B cell (primary cell): ENCODE data around the gene GP1BB. TPM values are rescaled to one million over a fixed set of nuclear protein-coding genes. Genes with fewer than 3 reads are reported as not detected.

Experiments
- ATAC-seq: fragments of 200-7000 bp; cut with Tn5 transposase; one replicate; pipeline ENCODE4 v1.10.0; 2021; ENCODE audit warnings: low read depth, mild to moderate bottlenecking, moderate number of reproducible peaks, moderate library complexity
- CTCF ChIA-PET: fragments of 350-600 bp; sonication (Branson Sonifier 250); formaldehyde crosslinking; loops from one replicate; lab custom pipeline; 2021; ENCODE audit warnings: antibody characterized with exemption, inconsistent platforms; lab: Charles Lee
- POLR2A ChIA-PET: fragments of 350-600 bp; sonication (Branson Sonifier 250); formaldehyde crosslinking; loops from one replicate; lab custom pipeline; 2021; ENCODE audit warnings: antibody characterized with exemption; lab: Charles Lee
- DNase-seq: peaks from one replicate; pipeline ENCODE4 v3.0.0; 2013
- H2AFZ ChIP-seq: 2 replicates; pipeline ENCODE4 v1.6.1; 2012; ENCODE audit warnings: mild to moderate bottlenecking, low read depth, low read length; ENCODE audit not compliant: insufficient read depth, poor library complexity, severe bottlenecking
- H3K27ac ChIP-seq, 2 donors: 1 replicate in 1 of 2; 2 replicates in 1 of 2; pipeline ENCODE4 v1.5.1; 2012 to 2013; ENCODE audit warnings: low read length in 2 of 2, mild to moderate bottlenecking in 2 of 2, moderate library complexity in 1 of 2
- H3K27me3 ChIP-seq, 4 experiments: fragments of 200-600 bp in 1 of 4; sonication (generic) in 1 of 4; replicated peaks in 1 of 4; 1 replicate in 2 of 4; 2 replicates in 2 of 4; pipeline versions ENCODE4 v1.6.1 to v1.7.0; 2013 to 2016; ENCODE audit warnings: low read length in 3 of 4, mild to moderate bottlenecking in 2 of 4, mixed read lengths in 1 of 4, moderate library complexity in 1 of 4; ENCODE audit not compliant: insufficient read depth in 4 of 4, control insufficient read depth in 3 of 4; ENCODE audit errors: control extremely low read depth in 1 of 4
- H3K36me3 ChIP-seq, 2 experiments: replicated peaks in 1 of 2; 1 replicate in 1 of 2; 2 replicates in 1 of 2; pipeline versions ENCODE4 v1.6.1 to v1.7.1; 2013; ENCODE audit warnings: low read length in 1 of 2; ENCODE audit not compliant: insufficient read depth in 2 of 2, control insufficient read depth in 1 of 2; ENCODE audit errors: control extremely low read depth in 1 of 2, extremely low read depth in 1 of 2
- H3K4me1 ChIP-seq, 2 donors: fragments of 200-600 bp in 1 of 2; sonication (generic) in 1 of 2; 1 replicate in 1 of 2; 2 replicates in 1 of 2; pipeline versions ENCODE4 v1.5.1 to v1.6.1; 2013 to 2017; ENCODE audit warnings: low read length in 2 of 2; ENCODE audit not compliant: control insufficient read depth in 2 of 2, insufficient read depth in 2 of 2
- H3K4me2 ChIP-seq: replicated peaks from 2 replicates; pipeline ENCODE3; 2012; ENCODE audit warnings: mild to moderate bottlenecking, low read depth, low read length; ENCODE audit not compliant: poor library complexity, severe bottlenecking
- H3K4me3 ChIP-seq, 5 experiments: fragments of 200-600 bp in 1 of 5; sonication (generic) in 1 of 5; 1 replicate in 3 of 5; 2 replicates in 2 of 5; pipeline versions ENCODE4 v1.5.1 to v1.7.0; 2011 to 2016; ENCODE audit warnings: low read length in 4 of 5, mild to moderate bottlenecking in 4 of 5, low read depth in 2 of 5, control low read depth in 1 of 5, moderate library complexity in 1 of 5; ENCODE audit not compliant: insufficient read depth in 1 of 5; ENCODE audit errors: control extremely low read depth in 1 of 5, extremely low read depth in 1 of 5
- H3K79me2 ChIP-seq: fragments of 200-600 bp; sonication (generic); one replicate; pipeline ENCODE4 v1.6.0; 2016; ENCODE audit warnings: low read length; ENCODE audit not compliant: control insufficient read depth, insufficient read depth
- H3K9ac ChIP-seq: fragments of 200-600 bp; sonication (generic); 2 replicates; pipeline ENCODE4 v1.6.1; 2017; ENCODE audit warnings: mild to moderate bottlenecking, low read length, moderate library complexity
- H3K9me3 ChIP-seq, 3 donors: one replicate each; pipeline versions ENCODE4 v1.6.1 to v1.7.1; 2013; ENCODE audit warnings: low read length in 2 of 3; ENCODE audit not compliant: control insufficient read depth in 2 of 3, insufficient read depth in 1 of 3; ENCODE audit errors: control extremely low read depth in 1 of 3
- H4K20me1 ChIP-seq: 2 replicates; pipeline ENCODE4 v1.6.0; 2012; ENCODE audit warnings: mild to moderate bottlenecking, low read length; ENCODE audit not compliant: insufficient read depth, control insufficient read depth, poor library complexity, severe bottlenecking
- H3K27ac Mint-ChIP-seq: one replicate; pipeline ENCODE4 v1.8.0; 2021; ENCODE audit warnings: mixed read lengths
- H3K27me3 Mint-ChIP-seq: one replicate; pipeline ENCODE4 v1.8.0; 2021; ENCODE audit warnings: mixed read lengths
- H3K4me1 Mint-ChIP-seq: one replicate; pipeline ENCODE4 v1.8.0; 2021; ENCODE audit warnings: mixed read lengths
- H3K4me3 Mint-ChIP-seq: one replicate; pipeline ENCODE4 v1.8.0; 2021; ENCODE audit warnings: mixed read lengths
- H3K9me3 Mint-ChIP-seq: one replicate; pipeline ENCODE4 v1.8.0; 2022; ENCODE audit warnings: mixed read lengths; ENCODE audit not compliant: insufficient read depth
- CTCF ChIP-seq: fragments of 200-600 bp; IDR thresholded peaks from one replicate; pipeline ENCODE4 v1.8.0; 2022; ENCODE audit warnings: antibody characterized with exemption, mild to moderate bottlenecking
- EZH2 ChIP-seq: IDR thresholded peaks from 2 replicates; pipeline ENCODE4 v1.6.1; 2012; ENCODE audit warnings: borderline replicate concordance, low read depth, mild to moderate bottlenecking, moderate library complexity, low read length; ENCODE audit not compliant: insufficient read depth, poor library complexity, severe bottlenecking
- WGBS: methylation state at CpG from one replicate; pipeline ENCODE4 v1.1.5; 2013; ENCODE audit warnings: missing lambda C conversion rate; ENCODE audit not compliant: insufficient coverage; 5-methylcytosine and 5-hydroxymethylcytosine counted together
- intact Hi-C: fragments of 100-400 bp; cut with micrococcal nuclease; formaldehyde crosslinking; loops from one replicate; pipeline ENCODE4 v1.10.0; 2022
- polyA minus RNA-seq: library from RNA; depleted of rRNA, polyadenylated mRNA; stranded (reverse); fragments of >200 nt; gene quantifications from 2 replicates; pipeline ENCODE4 v1.2.3, GENCODE V29; 2012
- polyA plus RNA-seq: library from polyadenylated mRNA; depleted of rRNA; stranded (reverse); fragments of >200 nt; gene quantifications from 2 replicates; pipeline ENCODE4 v1.2.3, GENCODE V29; 2012
- total RNA-seq, 2 donors: library from RNA; stranded (reverse); fragments of 120-200 nt in 1 of 2; gene quantifications; 1 replicate in 1 of 2; 2 replicates in 1 of 2; pipeline versions ENCODE4 v1.2.3 to v1.2.4, GENCODE V29; 2013 to 2022

Gene GP1BB
- total RNA-seq (0.27 TPM in 1 of 2 replicates, not detected in the other), polyA plus RNA-seq (0.31 and 4.3 TPM in 2 replicates), polyA minus RNA-seq (3.9 and 10.5 TPM in 2 replicates)
- total RNA-seq (2013): 4.8 TPM

GRCh38 chr22:19723232-19723982 is at the start of gene GP1BB:
GP1BB (plus strand) TSS chr22:19723539; CDS start chr22:19723570, 31 bp downstream.
- intact Hi-C loops: no loop called here

More at GRCh38 chr22:19723232-19723982, at the start of gene GP1BB:
- 5% methylated on average over 80 of the region's 80 CpGs for WGBS
- peaks cover 19% of the 10 kb centered on the region for H3K4me1 Mint-ChIP-seq
- Histone ChIP-seq H3K79me2 (no peaks in the 10 kb centered on the region), H3K4me3 (peak within 1 kb of the TSS in 3 of 5 experiments; percentile 15 to 36 (median 23)), H4K20me1 (no peaks in the 10 kb centered on the region), H3K4me2 (peak within 1 kb of the TSS; percentile 67), H2AFZ (peak within 1 kb of the TSS; percentile 38), H3K27ac (no peak within 1 kb of the TSS), H3K36me3 (no peaks in the 10 kb centered on the region), H3K9me3 (peaks cover 0 to 14% (median 0%) of the 10 kb centered on the region in 3 donors), H3K9ac (no peak within 1 kb of the TSS), H3K27me3 (peaks cover 0 to 48% (median 14%) of the 10 kb centered on the region in 4 experiments), H3K4me1 (peaks cover 10 to 27% of the 10 kb centered on the region in 2 donors)
- peaks cover 43% of the 10 kb centered on the region for H3K27me3 Mint-ChIP-seq
- ChIA-PET CTCF (interaction anchor here (1.0 kb wide), 1 partner anchor 187 kb away, joined by 5 read pairs; no protein-coding TSS in a partner anchor), POLR2A (interaction anchor here (0.6 kb wide), 1 partner anchor 175 kb away, joined by 3 read pairs; no protein-coding TSS in a partner anchor)
- peak within 1 kb of the TSS; percentile 73 for H3K4me3 Mint-ChIP-seq
- DNase-seq: no peak
- TF ChIP-seq CTCF (peak; percentile 29), EZH2 (no peak)
- no peaks in the 10 kb centered on the region for H3K9me3 Mint-ChIP-seq
- no peak within 1 kb of the TSS for H3K27ac Mint-ChIP-seq
- ATAC-seq: peak; percentile 71
